ENCODE data around the gene AGFG2. TPM values are rescaled to one million over a fixed set of nuclear protein-coding genes. Genes with fewer than 3 reads are reported as not detected.

The AGFG2 gene
- total RNA-seq, 1 donor from 2014 or later = 1.2 TPM

- Histone ChIP-seq H3K27me3 (peaks cover 30% of the 10 kb centered on the region), H3K4me1 (peaks cover 25% of the 10 kb centered on the region), H4K20me1 (ENCODE audit: low read depth) (peaks cover 5% of the 10 kb centered on the region), H3K9me3 (ENCODE audit: low read depth) (no peaks in the 10 kb centered on the region), H3K9ac (no peak overlapping the region), H3K79me2 (ENCODE audit: low read depth) (no peaks in the 10 kb centered on the region), H3K27ac (no peak overlapping the region), H3K4me3 (no peak overlapping the region), H3K4me2 (no peak overlapping the region), H2AFZ (replicated peaks) (no peak overlapping the region), H3K36me3 (no peaks in the 10 kb centered on the region), H3F3A (ENCODE audit: low read depth) (peaks cover 50% of the 10 kb centered on the region)
- Mint-ChIP-seq H3K27me3 (ENCODE audit: insufficient read depth, low read depth) (peaks cover 18% of the 10 kb centered on the region), H3K27ac (no peak overlapping the region), H3K9me3 (no peaks in the 10 kb centered on the region), H3K4me3 (peak overlapping the region; percentile 36), H3K36me3 (no peaks in the 10 kb centered on the region), H3K4me1 (peaks cover 34% of the 10 kb centered on the region)
- DNase-seq (ENCODE audit: low spot score) = no peak
- TF ChIP-seq EZH2 (IDR thresholded peaks at IDR 0.05) = no peak
- no peak for TF ChIP-seq EZH2phosphoT487 (IDR thresholded peaks at IDR 0.05)
Measured at GRCh38 chr7:100607111-100607510, 68.1 kb downstream of the AGFG2 start.

GRCh38 chr7:100609958-100610357 lies 71.0 kb downstream of the AGFG2 start:
- H3K9me3 ChIP-seq (ENCODE audit: low read depth) = no peaks in the 10 kb centered on the region
- peaks cover 32% of the 10 kb centered on the region for H3F3A ChIP-seq (ENCODE audit: low read depth)
- peaks cover 2% of the 10 kb centered on the region for H3K36me3 Mint-ChIP-seq
- H4K20me1 ChIP-seq (ENCODE audit: low read depth) = peaks cover 5% of the 10 kb centered on the region
- H2AFZ ChIP-seq (replicated peaks) = no peak overlapping the region
- H3K79me2 ChIP-seq (ENCODE audit: low read depth) = no peaks in the 10 kb centered on the region
- peak overlapping the region; percentile 9 for H3K27ac Mint-ChIP-seq
- H3K9me3 Mint-ChIP-seq = no peaks in the 10 kb centered on the region
- no peak overlapping the region for H3K9ac ChIP-seq
- TF ChIP-seq CTCF (IDR thresholded peaks at IDR 0.05) (no peak), EZH2 (IDR thresholded peaks at IDR 0.05) (no peak), EZH2phosphoT487 (IDR thresholded peaks at IDR 0.05) (no peak)
- no peak overlapping the region for H3K4me3 Mint-ChIP-seq
- H3K27me3 ChIP-seq = peaks cover 22% of the 10 kb centered on the region
- H3K4me2 ChIP-seq = no peak overlapping the region
- no peak overlapping the region for H3K27ac ChIP-seq
- H3K4me1 ChIP-seq = peaks cover 8% of the 10 kb centered on the region
- no peak overlapping the region for H3K4me3 ChIP-seq
- peaks cover 25% of the 10 kb centered on the region for H3K4me1 Mint-ChIP-seq
- H3K36me3 ChIP-seq = no peaks in the 10 kb centered on the region
- DNase-seq (ENCODE audit: low spot score) = no peak
- H3K27me3 Mint-ChIP-seq (ENCODE audit: insufficient read depth, low read depth) = peaks cover 17% of the 10 kb centered on the region

- H3K4me3 Mint-ChIP-seq = peak within 1 kb of the TSS; percentile 99
- H2AFZ ChIP-seq (replicated peaks) = peak within 1 kb of the TSS; percentile 87
- H3K4me1 ChIP-seq = no peaks in the 10 kb centered on the region
- H4K20me1 ChIP-seq (ENCODE audit: low read depth) = no peaks in the 10 kb centered on the region
- no peaks in the 10 kb centered on the region for H3K79me2 ChIP-seq (ENCODE audit: low read depth)
- H3K4me2 ChIP-seq = peak within 1 kb of the TSS; percentile 86
- peaks cover 5% of the 10 kb centered on the region for H3K36me3 Mint-ChIP-seq
- H3K9me3 ChIP-seq (ENCODE audit: low read depth) = no peaks in the 10 kb centered on the region
- H3F3A ChIP-seq (ENCODE audit: low read depth) = peaks cover 15% of the 10 kb centered on the region
- peak within 1 kb of the TSS; percentile 75 for H3K4me3 ChIP-seq
- TF ChIP-seq EZH2 (IDR thresholded peaks at IDR 0.05) = no peak
- TF ChIP-seq CTCF (IDR thresholded peaks at IDR 0.05) = no peak
- no peak for TF ChIP-seq EZH2phosphoT487 (IDR thresholded peaks at IDR 0.05)
- H3K27ac ChIP-seq = peak within 1 kb of the TSS; percentile 88
- DNase-seq (ENCODE audit: low spot score) = peak; percentile 100
- no peaks in the 10 kb centered on the region for H3K27me3 ChIP-seq
- H3K27me3 Mint-ChIP-seq (ENCODE audit: insufficient read depth, low read depth) = peaks cover 16% of the 10 kb centered on the region
- no peaks in the 10 kb centered on the region for H3K36me3 ChIP-seq
- peak within 1 kb of the TSS; percentile 29 for H3K9ac ChIP-seq
- peaks cover 14% of the 10 kb centered on the region for H3K4me1 Mint-ChIP-seq
- H3K9me3 Mint-ChIP-seq = no peaks in the 10 kb centered on the region
- H3K27ac Mint-ChIP-seq = peak within 1 kb of the TSS; percentile 99
Measured at GRCh38 chr7:100611983-100612729, 73.2 kb downstream of the AGFG2 start, which contains the start of gene MOSPD3. TSS of gene MOSPD3 (plus strand) at chr7:100612540. CDS start at chr7:100612792, 252 bp downstream.

Data from neural progenitor cell (in vitro differentiated cells).